GM12892 (cell line): Measurements from ENCODE around the gene DDO.

Experiments used
- POLR2AphosphoS5 ChIP-seq: IDR thresholded peaks from 2 replicates; pipeline ENCODE4 v1.6.1; 2011; ENCODE audit warnings: low read depth, low read length, control low read depth
- TAF1 ChIP-seq: IDR thresholded peaks from 2 replicates; pipeline ENCODE4 v1.6.1; 2011; ENCODE audit warnings: low read depth, mild to moderate bottlenecking, control low read depth, low read length, borderline replicate concordance

DNA sequence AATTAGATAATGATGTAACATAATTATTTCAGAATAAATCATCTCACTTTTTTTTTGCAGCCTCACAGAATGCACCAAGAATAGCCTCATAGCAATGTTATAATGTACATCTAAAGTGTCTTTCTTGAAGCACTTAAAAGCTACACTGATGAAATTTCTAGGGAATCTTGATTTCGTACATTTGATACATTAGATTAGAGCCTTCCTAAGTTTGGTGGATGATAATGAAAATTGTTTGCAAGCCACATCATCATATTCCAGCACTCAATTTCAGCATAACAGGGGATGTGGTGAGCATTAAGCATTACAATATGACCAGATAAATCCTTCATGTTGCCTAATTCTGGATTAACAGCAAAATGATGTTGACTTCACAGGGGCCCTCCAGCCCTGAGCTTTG, 47.5 kb downstream of the DDO start:
- TF ChIP-seq POLR2AphosphoS5 (no peak), TAF1 (no peak)
